ENCODE measurements around the gene KRTAP4-11. TPM values are rescaled to one million over a fixed set of nuclear protein-coding genes. Genes with fewer than 3 reads are reported as not detected.

Gene KRTAP4-11
- total and polyA plus RNA-seq, 2 experiments from 2014 or later, result not detected

DNA sequence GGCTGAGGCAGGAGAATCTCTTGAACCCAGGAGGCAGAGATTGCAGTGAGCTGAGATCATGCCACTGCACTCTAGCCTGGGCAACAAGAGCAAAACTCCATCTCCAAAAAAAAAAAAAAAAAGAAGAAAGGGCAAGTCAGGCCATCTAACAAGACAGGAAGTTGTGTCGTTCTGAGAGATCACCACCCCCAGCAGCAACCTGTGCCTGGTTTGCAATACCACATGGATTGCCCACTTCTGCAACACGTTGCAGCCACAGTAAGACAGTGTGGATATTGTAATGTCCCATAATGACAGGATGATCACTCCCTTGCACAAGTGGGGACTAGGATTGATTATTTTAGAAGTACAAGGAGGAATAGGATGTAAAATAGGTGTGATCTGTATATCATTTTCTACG lies 49.1 kb downstream of the KRTAP4-11 start:
- no peak overlapping the region for H2AFZ ChIP-seq
- no peak for DNase-seq (ENCODE audit: low spot score)
- no peaks in the 10 kb centered on the region for H3K4me1 ChIP-seq (ENCODE audit: insufficient read depth)
- no peaks in the 10 kb centered on the region for H3K79me2 ChIP-seq
- no peaks in the 10 kb centered on the region for H3K9me2 ChIP-seq (replicated peaks; ENCODE audit: insufficient read depth)
- H3K9me3 ChIP-seq (ENCODE audit: low read depth), result no peaks in the 10 kb centered on the region
- H3K4me3 ChIP-seq, result no peak overlapping the region
- H3K27ac ChIP-seq, result no peak overlapping the region
- no peaks in the 10 kb centered on the region for H3K36me3 ChIP-seq (replicated peaks; ENCODE audit: insufficient read depth, low read depth)
- no peaks in the 10 kb centered on the region for H4K20me1 ChIP-seq (ENCODE audit: insufficient read depth, poor library complexity, severe bottlenecking)
- H3K4me2 ChIP-seq, result no peak overlapping the region
- 89% methylated on average over 3 of the region's 3 CpGs for WGBS (ENCODE audit: low lambda C conversion rate, missing lambda C conversion rate)
- TF ChIP-seq EZH2phosphoT487 (IDR thresholded peaks at IDR 0.05; ENCODE audit: low read depth, severe bottlenecking, unreplicated experiment) (no peak), EZH2 (IDR thresholded peaks at IDR 0.05; ENCODE audit: borderline replicate concordance) (no peak)
- TF ChIP-seq, protein P1, sequence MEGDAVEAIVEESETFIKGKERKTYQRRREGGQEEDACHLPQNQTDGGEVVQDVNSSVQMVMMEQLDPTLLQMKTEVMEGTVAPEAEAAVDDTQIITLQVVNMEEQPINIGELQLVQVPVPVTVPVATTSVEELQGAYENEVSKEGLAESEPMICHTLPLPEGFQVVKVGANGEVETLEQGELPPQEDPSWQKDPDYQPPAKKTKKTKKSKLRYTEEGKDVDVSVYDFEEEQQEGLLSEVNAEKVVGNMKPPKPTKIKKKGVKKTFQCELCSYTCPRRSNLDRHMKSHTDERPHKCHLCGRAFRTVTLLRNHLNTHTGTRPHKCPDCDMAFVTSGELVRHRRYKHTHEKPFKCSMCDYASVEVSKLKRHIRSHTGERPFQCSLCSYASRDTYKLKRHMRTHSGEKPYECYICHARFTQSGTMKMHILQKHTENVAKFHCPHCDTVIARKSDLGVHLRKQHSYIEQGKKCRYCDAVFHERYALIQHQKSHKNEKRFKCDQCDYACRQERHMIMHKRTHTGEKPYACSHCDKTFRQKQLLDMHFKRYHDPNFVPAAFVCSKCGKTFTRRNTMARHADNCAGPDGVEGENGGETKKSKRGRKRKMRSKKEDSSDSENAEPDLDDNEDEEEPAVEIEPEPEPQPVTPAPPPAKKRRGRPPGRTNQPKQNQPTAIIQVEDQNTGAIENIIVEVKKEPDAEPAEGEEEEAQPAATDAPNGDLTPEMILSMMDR (IDR thresholded peaks at IDR 0.05; ENCODE audit: poor library complexity), result no peak
- no peaks in the 10 kb centered on the region for H3K27me3 ChIP-seq

DNA sequence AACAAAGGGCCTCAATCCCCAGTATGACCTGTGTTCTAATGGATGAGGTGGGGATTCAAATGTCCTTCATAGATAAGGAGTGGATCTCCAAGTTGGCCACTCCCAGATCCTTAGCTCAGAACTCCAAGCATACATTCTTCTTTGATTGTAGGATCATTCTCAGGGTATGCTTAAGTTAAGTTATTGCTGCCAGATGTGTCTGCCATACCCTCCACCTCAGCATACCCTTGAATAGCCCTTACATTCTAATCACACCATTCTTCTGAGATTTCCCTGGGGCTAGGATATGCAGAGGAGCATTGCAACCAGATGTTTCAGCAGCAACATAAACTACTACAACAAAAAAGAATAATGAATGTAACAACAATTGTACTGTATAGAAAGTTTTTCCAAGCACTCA lies 50.9 kb downstream of the KRTAP4-11 start:
- no peak for TF ChIP-seq EZH2phosphoT487 (IDR thresholded peaks at IDR 0.05; ENCODE audit: low read depth, severe bottlenecking, unreplicated experiment)
- TF ChIP-seq EZH2 (IDR thresholded peaks at IDR 0.05; ENCODE audit: borderline replicate concordance), result no peak
- TF ChIP-seq, protein P1 (IDR thresholded peaks at IDR 0.05; ENCODE audit: poor library complexity), result no peak
- H3K9me2 ChIP-seq (replicated peaks; ENCODE audit: insufficient read depth), result no peaks in the 10 kb centered on the region
- H3K27ac ChIP-seq, result no peak overlapping the region
- no peaks in the 10 kb centered on the region for H3K9me3 ChIP-seq (ENCODE audit: low read depth)
- DNase-seq (ENCODE audit: low spot score), result no peak
- H3K27me3 ChIP-seq, result no peaks in the 10 kb centered on the region
- H4K20me1 ChIP-seq (ENCODE audit: insufficient read depth, poor library complexity, severe bottlenecking), result no peaks in the 10 kb centered on the region
- no peaks in the 10 kb centered on the region for H3K36me3 ChIP-seq (replicated peaks; ENCODE audit: insufficient read depth, low read depth)
- no peaks in the 10 kb centered on the region for H3K4me1 ChIP-seq (ENCODE audit: insufficient read depth)
- no peak overlapping the region for H3K4me3 ChIP-seq
- no peak overlapping the region for H2AFZ ChIP-seq
- no peak overlapping the region for H3K4me2 ChIP-seq
- no peaks in the 10 kb centered on the region for H3K79me2 ChIP-seq

Other genes starting within 250 kb of the KRTAP4-11 start
Only the 30 nearest of the 38 such genes appear.
- 0.33 TPM in 1 of 2 replicates, not detected in the other for gene KRT40, start 134.0 kb downstream of the KRTAP4-11 start, total RNA-seq
- 0.19 TPM in 1 of 2 replicates, not detected in the other for gene KRT40, start 134.0 kb downstream of the KRTAP4-11 start, polyA plus RNA-seq
- not detected in 2 replicates for gene KRTAP3-3, start 124.2 kb downstream of the KRTAP4-11 start, total RNA-seq
- not detected in 2 replicates for gene KRTAP3-3, start 124.2 kb downstream of the KRTAP4-11 start, polyA plus RNA-seq
- gene KRTAP3-2, start 118.5 kb downstream of the KRTAP4-11 start, total RNA-seq, result not detected in 2 replicates
- gene KRTAP3-2, start 118.5 kb downstream of the KRTAP4-11 start, polyA plus RNA-seq, result not detected in 2 replicates
- not detected in 2 replicates for gene KRTAP3-1, start 109.2 kb downstream of the KRTAP4-11 start, total RNA-seq
- gene KRTAP3-1, start 109.2 kb downstream of the KRTAP4-11 start, polyA plus RNA-seq, result 2.7 and 3.4 TPM in 2 replicates
- not detected in 2 replicates for gene KRTAP1-5, start 91.2 kb downstream of the KRTAP4-11 start, total RNA-seq
- 0.44 TPM in 1 of 2 replicates, not detected in the other for gene KRTAP1-5, start 91.2 kb downstream of the KRTAP4-11 start, polyA plus RNA-seq
- not detected in 2 replicates for gene KRTAP1-4, start 88.2 kb downstream of the KRTAP4-11 start, total RNA-seq
- gene KRTAP1-4, start 88.2 kb downstream of the KRTAP4-11 start, polyA plus RNA-seq, result not detected in 2 replicates
- not detected in 2 replicates for gene KRTAP1-3, start 83.5 kb downstream of the KRTAP4-11 start, total RNA-seq
- gene KRTAP1-3, start 83.5 kb downstream of the KRTAP4-11 start, polyA plus RNA-seq, result not detected in 2 replicates
- gene KRTAP1-1, start 76.9 kb downstream of the KRTAP4-11 start, total RNA-seq, result not detected in 2 replicates
- not detected in 2 replicates for gene KRTAP1-1, start 76.9 kb downstream of the KRTAP4-11 start, polyA plus RNA-seq
- not detected in 2 replicates for gene KRTAP2-1, start 71.1 kb downstream of the KRTAP4-11 start, total RNA-seq
- not detected in 2 replicates for gene KRTAP2-1, start 71.1 kb downstream of the KRTAP4-11 start, polyA plus RNA-seq
- gene KRTAP2-2, start 63.1 kb downstream of the KRTAP4-11 start, total RNA-seq, result not detected in 2 replicates
- gene KRTAP2-2, start 63.1 kb downstream of the KRTAP4-11 start, polyA plus RNA-seq, result not detected in 2 replicates
- not detected in 2 replicates for gene KRTAP2-3, start 58.3 kb downstream of the KRTAP4-11 start, total RNA-seq
- not detected in 2 replicates for gene KRTAP2-3, start 58.3 kb downstream of the KRTAP4-11 start, polyA plus RNA-seq
- not detected in 2 replicates for gene KRTAP2-4, start 52.5 kb downstream of the KRTAP4-11 start, total RNA-seq
- not detected in 2 replicates for gene KRTAP2-4, start 52.5 kb downstream of the KRTAP4-11 start, polyA plus RNA-seq
- gene KRTAP4-7, start 34.2 kb downstream of the KRTAP4-11 start, total RNA-seq, result not detected in 2 replicates
- gene KRTAP4-7, start 34.2 kb downstream of the KRTAP4-11 start, polyA plus RNA-seq, result not detected in 2 replicates
- gene KRTAP4-8, start 20.2 kb downstream of the KRTAP4-11 start, total RNA-seq, result not detected in 2 replicates
- not detected in 2 replicates for gene KRTAP4-8, start 20.2 kb downstream of the KRTAP4-11 start, polyA plus RNA-seq
- gene KRTAP4-16, start 16.2 kb downstream of the KRTAP4-11 start, total RNA-seq, result not detected in 2 replicates
- not detected in 2 replicates for gene KRTAP4-16, start 16.2 kb downstream of the KRTAP4-11 start, polyA plus RNA-seq
- gene KRTAP4-9, start 13.0 kb downstream of the KRTAP4-11 start, total RNA-seq, result not detected in 2 replicates
- not detected in 2 replicates for gene KRTAP4-9, start 13.0 kb downstream of the KRTAP4-11 start, polyA plus RNA-seq
- gene KRTAP4-12, start 5.8 kb upstream of the KRTAP4-11 start, total RNA-seq, result not detected in 2 replicates
- not detected in 2 replicates for gene KRTAP4-12, start 5.8 kb upstream of the KRTAP4-11 start, polyA plus RNA-seq
- gene KRTAP4-6, start 22.2 kb upstream of the KRTAP4-11 start, total RNA-seq, result not detected in 2 replicates
- gene KRTAP4-6, start 22.2 kb upstream of the KRTAP4-11 start, polyA plus RNA-seq, result not detected in 2 replicates
- not detected in 2 replicates for gene KRTAP4-5, start 31.5 kb upstream of the KRTAP4-11 start, total RNA-seq
- gene KRTAP4-5, start 31.5 kb upstream of the KRTAP4-11 start, polyA plus RNA-seq, result not detected in 2 replicates
- not detected in 2 replicates for gene KRTAP4-4, start 42.4 kb upstream of the KRTAP4-11 start, total RNA-seq
- gene KRTAP4-4, start 42.4 kb upstream of the KRTAP4-11 start, polyA plus RNA-seq, result not detected in 2 replicates
- gene KRTAP4-3, start 49.8 kb upstream of the KRTAP4-11 start, total RNA-seq, result not detected in 2 replicates
- not detected in 2 replicates for gene KRTAP4-3, start 49.8 kb upstream of the KRTAP4-11 start, polyA plus RNA-seq
- not detected in 2 replicates for gene KRTAP4-2, start 59.8 kb upstream of the KRTAP4-11 start, total RNA-seq
- not detected in 2 replicates for gene KRTAP4-2, start 59.8 kb upstream of the KRTAP4-11 start, polyA plus RNA-seq
- gene KRTAP4-1, start 66.5 kb upstream of the KRTAP4-11 start, total RNA-seq, result not detected in 2 replicates
- gene KRTAP4-1, start 66.5 kb upstream of the KRTAP4-11 start, polyA plus RNA-seq, result not detected in 2 replicates
- gene KRTAP9-1, start 71.5 kb upstream of the KRTAP4-11 start, total RNA-seq, result not detected in 2 replicates
- gene KRTAP9-1, start 71.5 kb upstream of the KRTAP4-11 start, polyA plus RNA-seq, result not detected in 2 replicates
- not detected in 2 replicates for gene KRTAP9-2, start 108.3 kb upstream of the KRTAP4-11 start, total RNA-seq
- not detected in 2 replicates for gene KRTAP9-2, start 108.3 kb upstream of the KRTAP4-11 start, polyA plus RNA-seq
- gene KRTAP9-3, start 114.1 kb upstream of the KRTAP4-11 start, total RNA-seq, result not detected in 2 replicates
- gene KRTAP9-3, start 114.1 kb upstream of the KRTAP4-11 start, polyA plus RNA-seq, result not detected in 2 replicates
- gene KRTAP9-8, start 119.6 kb upstream of the KRTAP4-11 start, total RNA-seq, result not detected in 2 replicates
- not detected in 2 replicates for gene KRTAP9-8, start 119.6 kb upstream of the KRTAP4-11 start, polyA plus RNA-seq
- not detected in 2 replicates for gene KRTAP9-4, start 131.3 kb upstream of the KRTAP4-11 start, total RNA-seq
- not detected in 2 replicates for gene KRTAP9-4, start 131.3 kb upstream of the KRTAP4-11 start, polyA plus RNA-seq
- gene KRTAP9-9, start 137.0 kb upstream of the KRTAP4-11 start, total RNA-seq, result not detected in 2 replicates
- gene KRTAP9-9, start 137.0 kb upstream of the KRTAP4-11 start, polyA plus RNA-seq, result not detected in 2 replicates
- not detected in 2 replicates for gene KRTAP9-6, start 147.0 kb upstream of the KRTAP4-11 start, total RNA-seq
- not detected in 2 replicates for gene KRTAP9-6, start 147.0 kb upstream of the KRTAP4-11 start, polyA plus RNA-seq

Data from hepatocyte (in vitro differentiated cells).